Measurements from ENCODE around the gene PEAK3.

Gene PEAK3

DNA sequence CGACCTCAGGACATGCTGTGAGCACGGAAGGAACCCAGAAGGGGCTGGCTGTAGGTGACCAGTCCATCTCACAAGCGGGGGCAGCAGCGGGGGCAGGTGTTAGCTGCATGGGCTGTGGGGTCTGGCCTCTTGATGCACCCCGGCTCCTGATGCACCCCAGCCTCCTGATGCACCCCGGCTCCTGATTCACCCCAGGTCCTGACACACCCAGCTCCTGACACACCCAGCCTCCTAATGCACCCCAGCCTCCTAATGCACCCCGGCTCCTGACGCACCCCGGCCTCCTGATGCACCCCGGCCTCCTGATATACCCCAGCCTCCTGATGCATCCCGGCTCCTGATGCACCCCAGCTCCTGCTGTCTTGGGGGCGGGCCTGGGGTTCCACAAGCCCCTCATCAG lies 39.0 kb upstream of the PEAK3 start:
- no peaks in the 10 kb centered on the region for H3K9me3 ChIP-seq (ENCODE audit: control insufficient read depth, insufficient read depth, low read length)
- no peak overlapping the region for H3K9ac ChIP-seq (ENCODE audit: low read depth, low read length)
- H3K36me3 ChIP-seq (ENCODE audit: insufficient read depth, low read length), result no peaks in the 10 kb centered on the region
- H3K4me1 ChIP-seq (ENCODE audit: insufficient read depth, low read length), result no peaks in the 10 kb centered on the region

DNA sequence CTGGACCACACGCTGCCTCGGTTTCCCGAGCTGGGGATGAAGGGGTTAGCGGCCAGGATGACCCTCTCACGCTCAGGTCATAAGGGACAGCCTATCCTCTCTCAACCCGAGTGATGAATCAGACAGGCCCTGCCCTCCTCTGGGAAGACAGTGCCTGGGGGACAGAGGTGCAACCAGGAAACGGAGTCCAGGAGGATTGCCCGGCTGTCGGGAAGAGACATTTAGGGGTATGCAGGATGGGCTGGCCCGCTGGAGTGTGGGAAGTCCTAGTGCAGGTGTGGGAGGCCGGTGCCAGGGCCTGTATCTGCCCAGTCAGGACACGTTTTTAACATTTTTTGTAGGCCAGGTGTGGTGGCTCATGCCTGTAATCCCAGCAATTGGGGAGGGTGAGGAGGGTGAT lies 38.1 kb upstream of the PEAK3 start:
- H3K36me3 ChIP-seq (ENCODE audit: insufficient read depth, low read length), result no peaks in the 10 kb centered on the region
- no peaks in the 10 kb centered on the region for H3K4me1 ChIP-seq (ENCODE audit: insufficient read depth, low read length)
- H3K9ac ChIP-seq (ENCODE audit: low read depth, low read length), result no peak overlapping the region

DNA sequence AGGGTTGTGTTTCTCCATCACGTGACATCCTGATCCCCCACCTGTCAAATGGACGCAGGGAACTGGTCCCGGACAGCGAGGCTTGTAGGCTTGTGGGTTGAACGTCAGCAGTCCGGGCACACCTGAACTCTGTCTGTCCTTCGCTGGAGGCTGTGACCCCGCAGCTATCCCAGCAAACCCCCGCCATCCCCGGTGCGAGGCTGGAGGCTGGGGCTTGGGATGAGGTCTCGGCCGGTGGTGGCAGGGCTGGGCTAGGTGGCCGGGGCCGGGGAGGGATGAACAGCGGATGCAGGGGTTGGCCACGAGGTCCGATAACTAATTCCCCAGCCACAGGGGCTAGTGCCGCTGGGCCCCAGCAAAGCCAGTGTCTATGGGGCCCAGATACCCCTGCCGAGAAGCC lies 37.6 kb upstream of the PEAK3 start:
- H3K36me3 ChIP-seq (ENCODE audit: insufficient read depth, low read length), result no peaks in the 10 kb centered on the region
- H3K9ac ChIP-seq (ENCODE audit: low read depth, low read length), result no peak overlapping the region
- no peaks in the 10 kb centered on the region for H3K4me1 ChIP-seq (ENCODE audit: insufficient read depth, low read length)
- no peaks in the 10 kb centered on the region for H3K9me3 ChIP-seq (ENCODE audit: control insufficient read depth, insufficient read depth, low read length)

More for the DNA sequence above, 38.1 kb upstream of the PEAK3 start:
- no peaks in the 10 kb centered on the region for H3K9me3 ChIP-seq (ENCODE audit: control insufficient read depth, insufficient read depth, low read length)

DNA sequence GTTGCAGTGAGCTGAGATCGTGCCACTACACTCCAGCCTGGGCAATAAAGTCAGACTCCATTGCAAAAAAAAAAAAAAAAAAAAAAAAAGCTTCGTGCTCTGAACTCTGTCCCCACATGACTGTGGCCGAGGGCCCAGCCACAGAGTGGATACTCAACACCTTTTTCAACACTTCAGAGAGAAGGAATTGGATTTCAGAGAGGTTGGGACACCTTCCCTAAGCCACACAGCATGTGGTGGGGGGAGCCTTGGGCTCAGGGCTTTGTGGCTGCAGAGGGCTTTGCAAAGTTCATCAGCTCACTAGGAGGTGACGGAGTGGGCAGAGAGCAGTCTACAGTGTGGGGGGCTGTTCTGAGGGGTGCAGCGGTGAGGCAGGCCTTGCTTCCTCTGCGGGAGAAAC lies 36.9 kb upstream of the PEAK3 start:
- H3K9ac ChIP-seq (ENCODE audit: low read depth, low read length), result no peak overlapping the region
- H3K4me1 ChIP-seq (ENCODE audit: insufficient read depth, low read length), result no peaks in the 10 kb centered on the region
- no peaks in the 10 kb centered on the region for H3K36me3 ChIP-seq (ENCODE audit: insufficient read depth, low read length)
- H3K9me3 ChIP-seq (ENCODE audit: control insufficient read depth, insufficient read depth, low read length), result no peaks in the 10 kb centered on the region

DNA sequence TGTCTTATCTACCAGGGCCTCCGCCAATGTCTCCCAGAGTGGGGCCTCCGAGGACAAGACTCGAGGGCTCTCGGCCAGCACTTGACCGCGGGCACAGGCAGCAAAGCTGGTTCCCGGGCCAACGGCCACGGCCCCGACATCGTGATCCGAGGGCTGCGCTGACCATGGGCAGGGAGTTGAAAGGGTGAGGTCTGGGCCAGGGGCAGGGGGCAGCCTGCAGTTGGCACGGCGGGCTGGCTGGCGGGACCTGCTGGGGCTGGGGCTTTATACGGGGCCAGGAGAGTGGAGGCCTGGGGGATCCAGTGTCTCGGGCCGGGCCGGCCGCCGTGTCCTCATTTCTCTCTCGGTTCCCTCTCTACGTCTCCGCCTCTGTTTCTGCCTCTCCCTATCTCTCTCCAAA lies 35.8 kb upstream of the PEAK3 start:
- Histone ChIP-seq H3K9me3 (ENCODE audit: control insufficient read depth, insufficient read depth, low read length) (no peaks in the 10 kb centered on the region), H3K9ac (ENCODE audit: low read depth, low read length) (no peak overlapping the region), H3K36me3 (ENCODE audit: insufficient read depth, low read length) (no peaks in the 10 kb centered on the region), H3K4me1 (ENCODE audit: insufficient read depth, low read length) (no peaks in the 10 kb centered on the region)

DNA sequence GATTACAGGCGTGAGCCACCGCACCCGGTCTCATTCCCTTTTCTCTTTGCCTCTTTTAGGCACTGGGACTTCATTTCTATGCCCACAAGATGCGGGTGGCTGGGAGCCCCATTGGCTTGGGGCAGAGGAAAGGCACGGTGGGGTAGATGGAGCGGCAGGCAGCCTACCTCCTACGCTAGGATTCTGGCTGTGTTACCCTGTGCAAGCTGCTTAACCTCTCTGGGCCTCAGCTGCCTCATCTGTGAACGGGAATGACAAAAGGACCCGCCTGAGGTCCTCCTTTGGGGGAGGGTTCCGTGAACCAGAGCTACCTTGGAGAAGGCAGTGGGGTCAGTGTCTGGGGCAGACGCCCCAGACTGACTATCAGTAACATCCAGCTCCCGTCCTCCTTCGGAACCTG lies 35.3 kb upstream of the PEAK3 start:
- Histone ChIP-seq H3K9ac (ENCODE audit: low read depth, low read length) (no peak overlapping the region), H3K9me3 (ENCODE audit: control insufficient read depth, insufficient read depth, low read length) (no peaks in the 10 kb centered on the region), H3K4me1 (ENCODE audit: insufficient read depth, low read length) (no peaks in the 10 kb centered on the region), H3K36me3 (ENCODE audit: insufficient read depth, low read length) (no peaks in the 10 kb centered on the region)

DNA sequence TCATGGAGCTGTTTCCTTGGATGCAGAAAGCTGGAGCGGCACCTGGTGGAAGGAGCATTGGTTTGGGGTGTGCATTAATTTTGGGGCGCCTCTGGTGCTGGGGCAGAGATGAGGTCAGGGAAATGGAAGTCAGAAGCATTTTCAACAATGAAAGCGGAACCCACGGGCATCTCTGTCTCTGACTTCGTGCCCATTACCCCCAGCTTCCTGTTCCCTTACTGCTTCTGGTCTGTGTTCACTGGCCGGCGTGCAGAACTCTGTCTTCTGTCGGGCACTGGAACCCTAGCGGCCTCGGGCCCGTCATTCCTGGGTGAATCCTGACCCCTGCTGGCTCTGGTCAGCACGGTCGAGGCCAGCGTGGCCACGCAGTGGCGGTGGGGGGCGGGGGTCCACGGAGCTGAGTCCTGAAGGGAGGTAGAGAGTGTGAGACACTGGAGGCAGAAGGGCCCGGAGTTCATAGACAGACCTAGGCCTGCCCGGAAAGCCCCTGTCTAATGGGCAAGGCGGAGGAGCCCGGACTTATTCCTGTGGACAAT lies 33.9 kb upstream of the PEAK3 start:
- no peaks in the 10 kb centered on the region for H3K36me3 ChIP-seq (ENCODE audit: insufficient read depth, low read length)
- H3K9ac ChIP-seq (ENCODE audit: low read depth, low read length), result no peak overlapping the region
- H3K4me1 ChIP-seq (ENCODE audit: insufficient read depth, low read length), result no peaks in the 10 kb centered on the region
- no peaks in the 10 kb centered on the region for H3K9me3 ChIP-seq (ENCODE audit: control insufficient read depth, insufficient read depth, low read length)

DNA sequence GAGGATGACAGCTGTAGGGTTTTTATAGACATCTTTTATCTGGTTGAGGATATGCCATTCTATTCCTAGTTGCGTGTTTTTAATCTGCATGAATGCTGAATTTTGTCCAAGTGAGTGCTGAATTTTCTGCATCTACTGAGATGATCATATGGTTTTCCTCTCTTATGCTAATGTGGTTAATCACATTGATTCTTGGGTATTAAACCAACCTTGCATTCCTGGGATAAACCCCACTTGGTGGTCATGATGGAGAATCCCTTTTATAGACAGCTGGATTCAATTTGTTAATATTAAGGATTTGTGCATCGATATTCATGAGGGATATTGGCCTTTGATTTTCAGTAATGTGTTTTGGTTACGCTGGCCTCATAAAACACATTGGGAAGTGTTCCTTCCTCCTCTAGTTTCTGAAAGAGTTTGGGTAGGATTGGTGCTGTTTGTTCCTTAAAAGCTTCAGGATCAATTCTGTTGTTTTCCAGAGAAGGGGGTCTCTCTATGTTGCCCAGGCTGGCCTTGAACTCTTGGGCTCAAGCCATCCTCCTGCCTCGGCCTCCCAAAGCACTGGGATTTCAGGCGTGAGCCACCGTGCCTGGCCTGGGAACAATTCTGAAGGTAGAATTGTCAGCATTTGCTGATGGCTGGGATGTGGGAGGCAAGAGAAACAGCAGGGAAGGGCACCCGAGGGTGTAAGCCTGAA lies 33.3 kb upstream of the PEAK3 start:
- Histone ChIP-seq H3K9me3 (ENCODE audit: control insufficient read depth, insufficient read depth, low read length) (no peaks in the 10 kb centered on the region), H3K9ac (ENCODE audit: low read depth, low read length) (no peak overlapping the region), H3K36me3 (ENCODE audit: insufficient read depth, low read length) (no peaks in the 10 kb centered on the region), H3K4me1 (ENCODE audit: insufficient read depth, low read length) (no peaks in the 10 kb centered on the region)

DNA sequence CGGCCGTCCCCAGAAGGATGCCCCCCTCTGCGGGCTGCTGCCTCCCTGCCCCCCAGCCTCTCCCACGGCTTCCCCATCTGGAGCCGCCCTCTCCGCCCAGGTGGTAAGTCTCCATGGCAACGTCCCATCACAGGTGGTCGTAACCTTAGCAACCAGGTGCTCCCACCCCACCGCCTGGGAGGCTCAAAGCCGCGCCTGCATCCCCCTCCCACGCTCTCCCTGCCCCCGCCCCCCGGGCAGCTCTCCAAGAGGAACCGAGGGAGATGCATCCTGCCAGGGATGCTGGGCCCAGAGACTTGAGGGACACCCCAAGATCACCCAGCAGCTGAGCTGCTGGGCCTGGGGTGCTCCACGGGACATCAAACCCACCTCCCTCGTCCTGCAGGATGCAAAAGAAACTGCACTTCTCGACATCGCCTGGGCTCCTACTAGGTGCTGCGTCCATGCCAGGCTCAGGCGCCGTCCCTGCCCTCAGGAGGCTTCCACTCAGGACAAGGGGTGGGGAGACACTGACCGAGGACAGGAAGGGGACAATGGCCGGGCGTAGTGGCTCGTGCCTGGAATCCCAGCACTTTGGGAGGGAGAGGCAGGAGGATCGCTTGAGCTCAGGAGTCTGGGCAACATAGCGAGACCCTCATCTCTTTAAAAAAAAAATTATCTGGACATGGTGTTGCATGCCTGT lies 31.0 kb upstream of the PEAK3 start:
- Histone ChIP-seq H3K9ac (ENCODE audit: low read depth, low read length) (no peak overlapping the region), H3K9me3 (ENCODE audit: control insufficient read depth, insufficient read depth, low read length) (no peaks in the 10 kb centered on the region), H3K36me3 (ENCODE audit: insufficient read depth, low read length) (no peaks in the 10 kb centered on the region), H3K4me1 (ENCODE audit: insufficient read depth, low read length) (no peaks in the 10 kb centered on the region)

DNA sequence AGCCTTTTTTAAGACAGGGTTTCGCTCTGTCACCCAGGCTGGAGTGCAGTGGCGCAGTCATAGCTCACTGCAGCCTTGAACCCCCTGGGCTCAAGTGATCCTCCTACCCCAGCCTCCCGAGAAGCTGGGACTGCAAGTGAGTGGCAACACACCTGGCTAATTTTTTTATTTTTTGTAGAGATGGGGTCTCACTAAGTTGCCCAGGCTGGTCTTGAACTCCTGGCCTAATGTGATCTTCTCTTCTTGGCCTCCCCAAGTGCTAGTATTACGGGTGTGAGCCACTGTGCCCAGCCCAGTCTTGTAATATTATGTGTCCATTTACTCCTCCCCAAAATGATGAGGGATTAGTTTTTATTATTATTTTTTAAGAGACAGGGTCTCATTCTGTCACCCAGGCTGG lies 29.1 kb upstream of the PEAK3 start:
- no peaks in the 10 kb centered on the region for H3K36me3 ChIP-seq (ENCODE audit: insufficient read depth, low read length)
- no peak overlapping the region for H3K9ac ChIP-seq (ENCODE audit: low read depth, low read length)
- no peaks in the 10 kb centered on the region for H3K9me3 ChIP-seq (ENCODE audit: control insufficient read depth, insufficient read depth, low read length)
- H3K4me1 ChIP-seq (ENCODE audit: insufficient read depth, low read length), result no peaks in the 10 kb centered on the region

DNA sequence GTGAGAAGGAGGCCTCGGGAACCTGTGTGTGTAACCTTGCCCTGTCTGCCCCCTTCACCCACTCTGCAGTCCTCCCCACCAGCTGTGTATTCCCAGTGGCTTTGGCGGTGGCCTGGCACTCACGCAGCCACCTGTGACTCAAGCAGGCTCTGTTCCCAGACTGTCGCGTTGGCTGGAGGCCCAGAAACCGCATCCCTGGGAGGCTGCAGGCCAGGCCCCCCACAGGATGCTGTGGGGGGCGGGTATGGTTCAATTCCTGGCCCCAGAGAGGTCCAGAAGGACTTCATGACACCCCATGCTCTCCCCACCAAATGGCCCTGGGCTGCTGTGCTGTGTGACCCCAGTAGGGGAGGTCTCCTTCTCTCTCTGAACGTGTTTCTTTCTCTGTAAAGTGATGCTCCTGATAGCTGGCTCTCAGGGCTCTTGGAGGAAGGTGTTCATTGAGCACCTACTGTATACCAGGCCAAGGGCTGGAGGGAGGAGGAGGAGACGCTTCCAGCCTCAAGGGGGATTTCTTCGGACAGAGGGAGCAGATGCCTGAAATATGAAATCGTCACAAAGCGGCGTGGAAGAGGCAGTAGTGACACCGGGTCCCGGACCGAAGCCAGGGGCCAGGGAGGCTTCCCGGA lies 27.9 kb upstream of the PEAK3 start:
- Histone ChIP-seq H3K36me3 (ENCODE audit: insufficient read depth, low read length) (no peaks in the 10 kb centered on the region), H3K9me3 (ENCODE audit: control insufficient read depth, insufficient read depth, low read length) (no peaks in the 10 kb centered on the region), H3K9ac (ENCODE audit: low read depth, low read length) (no peak overlapping the region), H3K4me1 (ENCODE audit: insufficient read depth, low read length) (no peaks in the 10 kb centered on the region)

DNA sequence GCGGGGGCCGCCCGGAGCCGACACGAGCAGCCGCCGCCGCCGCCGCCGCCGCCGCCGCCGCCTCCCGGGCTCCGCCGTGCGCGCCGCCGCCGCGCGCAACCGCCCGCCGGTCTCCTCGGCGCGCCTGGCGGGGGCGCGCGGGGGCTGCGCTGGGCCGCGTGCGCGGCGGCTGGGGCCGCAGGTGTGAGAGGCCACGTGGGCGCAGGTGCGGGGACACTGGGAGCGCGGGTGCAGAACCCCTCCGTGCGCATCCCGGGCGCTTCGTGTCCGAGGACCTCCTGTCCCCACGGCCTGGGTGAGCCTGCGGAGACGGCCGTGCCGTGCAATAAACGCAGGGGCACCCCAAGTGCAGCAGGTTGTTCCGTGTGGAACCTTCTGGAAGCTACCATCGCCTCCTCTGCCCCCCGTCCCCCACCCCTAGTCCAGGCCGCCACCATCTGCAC lies 26.2 kb upstream of the PEAK3 start, which contains the start of gene LINGO3:
Gene LINGO3 (minus strand): TSS at position 41 of the 443 bp plus-strand sequence. CDS start 16,378 bp downstream, outside the sequence.
- Histone ChIP-seq H3K9ac (ENCODE audit: low read depth, low read length) (no peak within 1 kb of the TSS; the same call in 1 of the 2 replicates), H3K9me3 (ENCODE audit: control insufficient read depth, insufficient read depth, low read length) (no peaks in the 10 kb centered on the region; the same call in 1 of the 2 replicates), H3K36me3 (ENCODE audit: insufficient read depth, low read length) (no peaks in the 10 kb centered on the region), H3K4me1 (ENCODE audit: insufficient read depth, low read length) (no peaks in the 10 kb centered on the region)

DNA sequence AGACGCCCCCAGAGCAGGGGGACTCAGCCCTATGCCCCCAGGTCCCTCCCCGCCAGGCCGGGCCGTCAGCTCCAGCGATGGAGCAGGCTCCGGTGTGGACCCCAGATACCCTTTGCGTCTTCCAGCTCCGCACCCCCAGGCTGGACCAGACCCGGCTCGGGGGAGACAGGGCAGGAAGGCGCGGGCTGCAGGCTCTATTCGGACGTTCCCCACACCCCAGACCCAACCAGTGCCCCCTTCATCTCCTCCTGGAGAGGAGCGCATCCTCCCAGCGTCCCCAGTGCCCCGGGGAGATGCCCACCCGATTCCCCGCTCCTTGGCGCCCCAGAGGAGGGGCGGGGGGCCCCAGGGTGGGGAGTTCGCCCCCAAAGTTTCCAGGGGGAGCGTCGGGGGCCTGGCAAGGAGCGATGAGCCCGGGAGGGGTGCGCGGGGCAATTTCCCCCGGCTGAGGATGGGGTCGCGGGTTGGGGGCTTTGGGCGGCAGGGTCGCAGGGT lies 25.6 kb upstream of the PEAK3 start:
- Histone ChIP-seq H3K36me3 (ENCODE audit: insufficient read depth, low read length) (no peaks in the 10 kb centered on the region), H3K9me3 (ENCODE audit: control insufficient read depth, insufficient read depth, low read length) (no peaks in the 10 kb centered on the region; the same call in 1 of the 2 replicates), H3K9ac (ENCODE audit: low read depth, low read length) (no peak overlapping the region; the same call in 1 of the 2 replicates), H3K4me1 (ENCODE audit: insufficient read depth, low read length) (no peaks in the 10 kb centered on the region; the same call in 1 of the 2 replicates)

DNA sequence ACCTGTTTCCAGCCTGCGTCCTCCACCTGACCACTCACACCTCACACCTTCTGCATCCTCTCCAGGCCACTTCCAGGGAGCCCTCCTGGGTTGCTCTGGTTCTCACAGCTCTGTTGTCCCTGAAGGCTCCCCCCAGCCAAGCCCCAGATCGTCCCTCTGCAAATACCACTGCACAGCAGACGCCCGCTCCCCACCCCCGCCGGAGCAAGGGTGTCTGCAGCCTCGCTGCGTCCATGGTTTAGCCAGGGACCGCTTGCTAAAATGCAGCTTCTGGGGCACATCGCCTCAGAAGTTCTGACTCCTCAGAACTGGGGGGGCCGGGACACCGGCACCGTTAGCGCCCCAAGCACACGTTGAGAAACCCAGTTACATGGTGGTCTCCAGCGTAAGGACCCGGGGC lies 25.0 kb upstream of the PEAK3 start:
- H3K9ac ChIP-seq (ENCODE audit: low read depth, low read length), result no peak overlapping the region
- no peaks in the 10 kb centered on the region; the same call in 1 of the 2 replicates for H3K9me3 ChIP-seq (ENCODE audit: control insufficient read depth, insufficient read depth, low read length)
- H3K36me3 ChIP-seq (ENCODE audit: insufficient read depth, low read length), result no peaks in the 10 kb centered on the region
- H3K4me1 ChIP-seq (ENCODE audit: insufficient read depth, low read length), result no peaks in the 10 kb centered on the region; the same call in 1 of the 2 replicates
